ENCODE results near the gene OSTF1.
A peak's percentile ranks its signal among the peaks of the same experiment; 100 is the strongest.

Gene OSTF1, protein sequence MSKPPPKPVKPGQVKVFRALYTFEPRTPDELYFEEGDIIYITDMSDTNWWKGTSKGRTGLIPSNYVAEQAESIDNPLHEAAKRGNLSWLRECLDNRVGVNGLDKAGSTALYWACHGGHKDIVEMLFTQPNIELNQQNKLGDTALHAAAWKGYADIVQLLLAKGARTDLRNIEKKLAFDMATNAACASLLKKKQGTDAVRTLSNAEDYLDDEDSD

DNA sequence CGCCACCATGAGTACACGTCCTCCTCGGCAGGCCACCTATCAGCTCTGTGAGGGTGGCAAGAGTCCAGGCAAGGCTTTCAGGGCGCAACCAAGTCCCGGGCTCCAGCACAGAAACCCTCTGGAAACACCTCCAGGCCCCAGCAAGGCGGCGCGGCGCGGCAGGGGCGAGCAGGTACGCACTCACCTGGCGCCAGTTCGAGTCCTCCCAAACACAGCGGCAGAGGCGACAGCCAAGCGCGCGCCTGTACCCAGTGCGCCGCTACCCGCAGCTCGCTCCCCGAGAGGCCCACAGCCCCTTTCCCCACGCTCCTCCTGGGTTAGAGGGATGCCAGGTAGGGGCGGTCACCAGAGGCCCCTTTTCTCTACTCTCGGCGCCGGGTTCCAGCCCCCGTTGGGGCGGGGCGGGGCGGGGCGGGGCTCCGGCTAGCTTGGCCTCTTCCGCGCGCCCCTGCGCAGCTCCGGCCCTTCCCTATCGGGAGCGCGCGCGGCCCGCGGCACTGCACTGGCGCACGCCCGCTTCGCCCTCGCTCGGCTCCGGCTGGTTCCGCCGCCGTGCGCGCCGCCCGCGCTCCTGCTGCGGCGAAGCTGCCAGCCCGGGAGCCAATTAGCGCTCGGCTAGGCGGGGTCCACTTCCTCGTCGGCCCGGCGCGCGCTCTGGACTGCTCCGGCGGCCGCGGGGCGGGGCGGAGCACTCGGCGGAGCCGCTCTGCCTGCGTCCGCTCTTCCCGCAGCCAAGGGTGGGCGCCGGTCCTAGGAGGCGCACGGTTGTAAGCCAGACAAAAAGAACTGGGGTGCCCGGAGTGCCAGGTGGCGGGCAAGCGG is at the start of gene OSTF1, which contains the start of gene NMRK1:
Gene OSTF1, plus strand, starts transcription at position 691 of the 822 bp plus-strand sequence. CDS start 179 bp downstream, outside the sequence.
Gene NMRK1, minus strand, starts transcription at position 332 of the 822 bp plus-strand sequence. CDS start 5,040 bp downstream, outside the sequence.
- peak; percentile 89 to 92 for DNase-seq

DNA sequence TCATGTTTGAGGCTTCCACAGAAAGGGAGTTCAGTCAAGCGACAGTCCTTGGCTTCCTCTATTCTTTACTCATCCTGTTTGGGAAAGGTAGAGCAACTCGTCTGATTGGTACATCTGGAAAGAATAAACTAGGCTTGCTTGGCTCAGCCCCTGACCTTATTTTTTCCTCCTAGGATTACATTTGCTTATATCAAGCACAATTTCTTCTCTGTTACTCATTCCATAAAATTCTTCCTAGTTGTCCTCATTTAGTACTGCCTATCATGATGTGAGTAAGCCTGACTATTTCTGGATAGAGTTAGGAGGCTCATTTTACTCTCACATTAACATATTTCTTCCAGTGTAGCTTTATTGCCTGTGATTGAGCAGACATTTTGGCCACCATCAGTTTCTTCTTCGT is 49.3 kb upstream of the OSTF1 start:
- no peak for DNase-seq

DNA sequence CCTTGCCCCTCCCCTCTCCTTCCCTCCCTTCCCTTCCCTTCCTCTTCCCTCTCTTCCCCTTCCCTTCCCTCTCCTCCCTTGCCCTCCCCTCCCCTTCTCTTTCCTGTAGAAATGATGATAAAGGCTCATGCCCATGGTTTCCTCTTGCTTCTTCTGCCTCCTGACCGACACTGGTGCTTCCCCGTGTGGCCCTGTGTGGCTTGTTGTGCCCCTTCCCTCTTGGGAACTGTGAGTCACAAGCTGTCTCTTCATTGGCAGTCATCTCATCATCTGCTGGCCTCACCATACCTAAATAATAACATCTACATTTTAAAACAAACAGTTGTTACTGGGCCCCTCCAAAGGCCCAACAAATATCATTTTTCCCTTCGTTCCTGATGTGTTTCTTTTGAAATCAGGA is 48.5 kb upstream of the OSTF1 start:
- DNase-seq, result no peak

DNA sequence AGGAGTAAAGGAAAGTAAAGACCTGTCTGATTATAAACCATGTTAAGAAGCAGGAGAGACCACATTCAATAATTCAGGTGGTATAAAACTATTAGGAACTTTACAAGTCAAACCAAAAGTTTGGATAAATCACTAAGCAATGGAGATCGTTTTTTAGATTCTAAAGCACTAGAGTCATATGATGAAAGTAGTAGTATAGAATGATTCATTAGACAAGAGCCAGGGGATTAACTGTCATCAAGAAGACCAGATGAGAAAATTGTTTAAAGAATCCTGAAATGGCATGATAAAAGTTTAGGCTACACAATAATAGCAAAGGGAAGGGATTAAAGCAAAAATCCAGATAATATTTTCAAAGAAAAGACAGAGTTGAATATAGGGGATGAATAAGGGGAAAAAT is 47.3 kb upstream of the OSTF1 start:
- DNase-seq, result no peak

DNA sequence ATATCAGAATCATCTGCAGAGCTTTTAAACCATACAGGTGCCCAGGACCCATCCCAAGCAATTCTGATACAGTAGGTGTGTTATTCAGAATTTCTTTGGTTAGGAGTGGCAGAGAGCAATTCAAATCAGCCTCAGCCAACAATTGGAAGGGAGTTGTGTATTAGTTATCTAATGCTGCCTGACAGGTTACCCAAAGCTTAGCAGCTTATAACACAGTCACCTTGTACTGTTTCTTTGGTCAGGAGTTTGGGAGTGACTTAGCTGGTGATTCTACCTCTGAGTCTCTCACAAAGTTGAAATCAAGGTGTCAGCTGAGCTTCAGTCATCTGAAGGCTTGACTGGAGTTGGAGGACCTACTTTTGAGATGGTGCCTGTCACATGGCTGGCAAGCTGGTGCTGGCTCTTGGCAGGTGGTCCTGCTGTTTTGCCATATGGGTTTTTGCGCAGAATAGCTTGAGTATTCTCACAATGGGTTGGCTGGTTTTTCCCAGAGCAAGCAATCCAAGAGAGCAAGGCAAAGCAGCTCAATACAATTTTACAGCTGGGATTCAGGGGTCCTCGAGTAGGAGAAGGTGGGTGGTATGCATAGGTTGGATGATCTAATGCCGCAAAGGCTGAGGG is 41.5 kb upstream of the OSTF1 start:
- no peak for DNase-seq

DNA sequence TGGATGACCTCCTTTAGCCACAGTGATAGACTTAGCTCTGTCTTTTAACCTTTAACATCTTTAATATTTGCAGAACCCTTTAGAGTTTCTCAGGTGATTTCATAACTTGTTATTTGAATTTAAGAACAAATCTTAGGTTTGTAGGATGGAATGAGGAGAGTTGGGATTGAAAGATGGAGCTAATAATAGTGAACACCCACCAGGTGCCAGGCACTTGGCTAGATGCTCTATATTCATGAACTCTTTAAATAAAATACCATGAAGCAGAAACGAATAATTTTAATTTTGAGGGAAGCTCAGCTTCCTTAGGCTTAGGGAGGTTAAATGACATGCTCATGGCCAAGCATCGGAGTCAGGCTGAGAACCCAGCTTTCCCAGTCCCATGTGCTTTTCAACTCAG is 40.8 kb upstream of the OSTF1 start:
- DNase-seq, result no peak

DNA sequence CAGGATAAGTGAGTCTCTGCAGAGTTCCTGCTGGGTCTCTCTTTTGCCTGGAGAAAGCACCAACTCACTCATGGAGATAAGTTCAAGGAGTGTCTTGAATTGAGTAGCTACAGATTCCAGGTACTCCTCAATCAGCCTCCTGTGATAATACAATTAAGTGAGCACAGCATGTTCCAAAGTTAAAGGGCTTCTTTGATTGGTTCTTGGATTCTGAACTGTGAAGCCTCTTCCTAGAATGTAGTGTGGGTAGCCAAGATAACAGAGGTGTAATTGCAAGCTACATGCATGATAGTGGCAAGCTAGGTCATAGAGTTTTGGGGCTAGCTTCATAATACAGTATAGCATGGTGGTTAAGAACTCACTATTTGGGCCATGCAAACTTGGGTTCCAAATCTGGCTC is 37.0 kb upstream of the OSTF1 start:
- DNase-seq, result no peak

DNA sequence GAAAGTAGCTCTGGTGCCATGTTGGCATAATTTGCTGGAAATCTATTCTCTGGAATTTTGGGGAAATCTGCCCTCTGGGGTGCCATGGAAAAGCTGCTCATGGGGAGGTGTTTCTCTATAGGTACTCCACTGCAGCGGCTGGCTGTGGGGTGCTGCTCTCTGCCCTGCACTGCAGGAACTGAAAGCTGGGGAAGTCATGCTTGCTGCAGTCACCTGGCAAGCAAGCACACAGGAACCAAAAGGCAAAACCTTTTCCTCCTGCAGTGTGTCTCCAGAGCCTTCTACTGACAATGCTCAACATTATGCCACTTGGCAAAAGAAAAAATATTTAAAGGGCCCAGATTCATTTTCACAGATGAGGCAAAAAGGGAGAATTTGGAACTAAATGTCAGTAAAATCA is 34.4 kb upstream of the OSTF1 start:
- DNase-seq, result no peak

DNA sequence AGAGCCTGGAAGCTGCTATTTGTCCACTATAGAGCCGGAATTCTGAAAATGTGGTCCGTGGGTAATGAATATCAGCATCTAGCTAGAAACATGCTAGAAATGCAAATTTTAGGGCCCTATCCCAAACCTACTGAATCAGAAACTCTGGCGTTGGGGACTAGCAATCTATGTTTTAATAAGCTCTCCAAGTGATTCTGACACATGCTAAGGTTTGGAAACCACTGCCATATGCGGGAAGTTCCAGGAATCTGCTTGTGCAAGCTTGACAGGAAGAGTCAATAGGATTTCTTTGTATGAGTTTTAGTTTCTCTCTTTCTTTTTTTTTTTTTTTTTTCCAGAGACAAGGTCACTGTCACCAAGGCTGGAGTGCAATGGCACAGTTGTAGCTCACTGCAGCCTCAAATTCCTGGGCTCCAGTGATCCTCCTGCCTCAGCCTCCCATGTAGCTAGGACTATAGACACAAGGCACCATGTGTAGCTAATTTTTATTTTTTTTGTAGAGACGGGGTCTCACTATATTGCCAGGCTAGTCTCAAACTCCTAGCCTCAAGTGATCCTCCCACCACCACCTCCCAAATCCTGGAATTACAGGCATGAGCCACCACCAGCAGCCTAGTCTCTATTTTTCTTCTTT is 33.8 kb upstream of the OSTF1 start:
- DNase-seq, result no peak

DNA sequence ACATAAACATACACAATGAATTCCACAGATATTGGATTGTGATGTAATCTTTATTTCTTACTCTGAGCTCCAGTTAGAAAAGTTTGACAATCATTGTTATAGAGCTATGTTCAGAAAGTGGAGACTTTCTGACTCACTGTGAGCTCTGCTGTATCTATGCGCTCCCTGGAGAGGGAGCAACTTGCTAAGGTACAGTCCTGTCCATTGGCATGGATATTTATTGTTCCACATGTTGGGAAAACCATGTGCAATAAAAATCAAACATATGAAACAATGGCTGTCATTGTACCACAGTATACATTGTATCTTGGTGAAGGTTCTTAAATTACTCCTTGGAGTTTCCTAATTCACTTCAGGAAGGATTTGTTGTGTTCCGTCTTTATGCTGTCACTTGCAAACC is 27.1 kb upstream of the OSTF1 start:
- DNase-seq, result no peak

DNA sequence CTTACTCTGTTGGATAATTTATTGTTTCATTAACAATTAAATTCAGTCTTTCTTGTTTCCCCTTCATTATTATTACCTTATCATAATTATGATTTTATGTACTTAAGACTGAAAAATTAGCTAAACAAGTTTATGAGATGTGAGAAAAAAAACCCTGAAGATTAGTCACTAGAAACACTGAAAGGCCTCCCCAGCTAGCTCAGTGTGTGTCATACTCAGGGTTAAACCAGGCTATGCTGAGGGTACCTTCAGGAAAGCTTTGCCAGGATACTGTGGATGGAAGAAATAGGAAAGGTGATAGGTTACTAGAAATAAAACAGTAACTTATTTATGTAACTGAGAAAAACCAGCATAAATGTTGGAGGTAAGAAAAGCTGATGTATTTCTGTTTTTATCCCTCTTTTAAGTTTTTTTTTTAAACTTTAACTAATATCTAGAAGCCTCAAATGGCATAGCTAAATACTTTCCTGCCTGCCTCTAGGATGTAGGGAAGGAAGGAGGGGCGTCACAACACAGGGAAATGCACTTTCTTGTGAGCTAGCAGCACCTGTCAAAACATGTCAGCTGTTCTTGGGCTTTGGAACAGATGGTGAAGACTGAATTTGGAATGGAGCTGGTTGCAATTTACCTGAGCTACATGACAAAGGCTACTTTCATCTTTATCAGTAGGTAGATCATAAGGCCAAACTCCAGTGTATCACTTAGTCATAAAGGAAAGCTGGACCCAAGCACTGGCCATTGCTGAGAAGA is 24.6 kb upstream of the OSTF1 start:
- no peak for DNase-seq

DNA sequence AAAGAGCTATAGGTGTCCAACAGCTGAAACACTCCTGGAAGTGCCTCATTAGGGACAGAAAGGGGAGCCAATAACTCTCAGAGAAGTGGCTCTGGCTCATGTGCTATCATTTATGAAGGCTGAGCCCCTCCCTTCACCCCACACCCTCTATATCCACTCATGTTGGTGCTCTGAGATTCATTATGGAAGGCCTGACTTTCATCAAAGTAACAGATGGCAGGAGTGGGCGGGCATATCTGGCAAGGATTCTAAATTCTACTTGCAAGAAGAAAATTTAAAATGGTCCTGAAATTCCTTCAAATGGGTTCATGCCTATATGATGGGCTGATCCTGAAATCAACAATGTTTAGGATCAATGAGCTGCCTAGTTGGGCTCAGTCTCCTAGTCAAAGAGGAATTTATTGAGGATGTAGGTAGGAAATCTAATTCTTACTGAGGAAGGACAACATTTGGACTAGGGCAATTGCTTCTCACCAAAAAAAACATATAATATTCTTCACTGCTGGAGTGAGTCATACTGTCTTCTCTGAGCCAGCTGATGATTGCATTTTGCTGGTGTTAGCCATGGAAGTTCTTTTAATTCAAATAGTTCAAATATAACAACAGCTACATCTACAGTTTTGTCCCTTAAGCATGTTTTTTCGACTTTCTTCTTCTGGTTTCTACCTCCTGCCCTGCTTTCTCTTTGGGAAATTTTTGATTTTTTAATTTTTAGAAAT is 23.8 kb upstream of the OSTF1 start:
- no peak for DNase-seq

DNA sequence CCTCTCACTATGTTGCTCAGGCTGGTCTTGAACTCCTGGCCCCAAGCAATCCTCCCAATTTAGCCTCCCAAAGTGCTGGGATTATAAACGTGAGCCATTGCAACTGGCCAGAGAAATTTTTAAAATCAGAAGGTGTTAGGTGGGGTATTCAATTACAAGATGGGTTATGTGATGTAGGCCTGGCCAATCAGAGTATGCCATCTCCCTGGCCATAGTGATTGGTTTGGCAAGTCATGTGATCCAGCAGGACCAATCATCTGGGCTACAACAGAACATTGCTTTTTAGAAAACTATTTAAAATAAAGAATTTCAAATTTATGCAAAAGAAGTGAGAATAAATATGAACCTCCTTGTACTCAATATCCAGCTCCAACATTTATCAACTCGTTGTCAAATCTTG is 22.8 kb upstream of the OSTF1 start:
- DNase-seq, result no peak

DNA sequence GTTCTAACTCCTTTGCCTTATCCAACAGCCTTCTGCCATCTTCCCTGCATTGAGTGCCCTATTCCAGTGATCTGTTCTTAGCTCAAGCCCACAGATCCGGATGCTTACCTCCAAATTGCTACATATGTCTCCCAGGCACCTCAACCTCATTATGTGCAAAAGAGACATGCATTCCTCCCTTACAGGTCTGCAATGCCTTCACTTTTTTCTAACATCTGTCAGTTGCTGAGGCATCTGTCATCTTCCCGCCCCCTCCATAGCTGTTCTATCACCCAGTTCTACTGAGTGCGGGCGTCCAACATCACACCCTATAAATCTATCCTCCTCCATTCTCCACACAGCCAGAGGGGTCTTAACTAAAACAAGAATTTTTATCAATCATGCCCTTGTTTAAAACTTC is 20.4 kb upstream of the OSTF1 start:
- DNase-seq, result no peak

DNA sequence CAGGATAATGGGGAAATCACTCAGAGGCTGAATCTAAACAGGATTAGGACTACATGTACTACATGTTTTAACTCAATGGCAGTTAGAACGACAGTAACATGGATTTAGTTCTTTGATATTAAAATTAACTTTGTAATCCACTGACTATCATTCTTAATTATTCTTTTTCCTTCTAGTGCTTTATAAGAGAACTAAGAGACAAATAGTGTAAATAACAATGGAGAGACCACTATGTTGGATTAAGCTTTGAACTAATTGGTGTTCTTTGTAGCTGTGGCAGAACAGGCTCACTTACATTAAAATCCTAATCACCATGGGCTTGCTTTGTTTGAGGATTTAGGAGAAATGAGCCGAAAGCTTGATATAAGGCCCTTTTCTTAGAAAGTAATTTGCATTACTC is 19.1 kb upstream of the OSTF1 start:
- DNase-seq, result no peak

DNA sequence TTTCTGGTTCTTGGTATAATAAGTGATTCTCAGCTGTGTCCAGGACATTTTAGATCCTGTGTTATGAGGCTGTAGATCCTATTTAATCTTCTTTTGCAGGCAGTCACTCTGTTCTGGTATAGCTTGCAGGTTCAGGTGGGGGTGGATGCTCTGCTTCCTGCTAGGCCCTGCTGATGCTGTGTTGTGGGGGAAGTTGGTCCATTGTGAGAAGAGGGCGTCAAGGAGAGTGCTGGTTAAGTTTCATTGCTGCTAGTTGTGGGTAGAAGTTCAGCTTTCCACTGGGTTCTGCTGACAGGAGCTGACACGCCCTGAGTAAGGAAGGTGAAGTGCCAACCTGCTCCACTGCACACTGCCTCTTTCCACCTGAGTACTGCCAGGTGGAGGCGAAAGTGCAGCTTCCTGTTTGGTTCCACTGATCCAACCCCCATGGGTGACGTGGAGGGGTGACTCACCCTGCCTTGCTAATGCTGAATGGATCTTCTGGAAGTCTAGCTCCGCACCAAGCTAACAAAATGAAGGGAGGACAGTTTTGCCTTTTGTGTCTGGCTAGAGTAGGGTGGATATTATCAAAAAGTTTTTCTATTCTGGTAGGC is 16.7 kb upstream of the OSTF1 start:
- no peak for DNase-seq

DNA sequence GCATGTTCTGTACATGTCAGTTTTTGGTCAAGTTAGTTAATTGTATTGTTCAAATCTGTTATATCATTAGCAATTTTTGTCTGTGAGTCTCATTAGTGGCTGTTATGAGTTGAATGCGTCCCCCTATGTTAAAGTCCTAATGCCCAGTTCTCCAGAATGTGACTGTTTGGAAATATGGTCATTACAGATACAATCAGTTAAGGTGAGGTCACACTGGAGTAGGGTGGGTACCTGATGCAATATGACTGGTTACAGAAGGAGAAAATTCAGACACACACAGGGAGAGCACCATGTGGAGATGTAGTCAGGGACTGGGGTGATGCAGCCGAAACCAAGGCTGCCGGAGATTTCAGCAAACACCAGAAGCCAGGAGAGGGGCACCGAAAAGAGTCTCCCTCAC is 15.4 kb upstream of the OSTF1 start:
- no peak for DNase-seq

DNA sequence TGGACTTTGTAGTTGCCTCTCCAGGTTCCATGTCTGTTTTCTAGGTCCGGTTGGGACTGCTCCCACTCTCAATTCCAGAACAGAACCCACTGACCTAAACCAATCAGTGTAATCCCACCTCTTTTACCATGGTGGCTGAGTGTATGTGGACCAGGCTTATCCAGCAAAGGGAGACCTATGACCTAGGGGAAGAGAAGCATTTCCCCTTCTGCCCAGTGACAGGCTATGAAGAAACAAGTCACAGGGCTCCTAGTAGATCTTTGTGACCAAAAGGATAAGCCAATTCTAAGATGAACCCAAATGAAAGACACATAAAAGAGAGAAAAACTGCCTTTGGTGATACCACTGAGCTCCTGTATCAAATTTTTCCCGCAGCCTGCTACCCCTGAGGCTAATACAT is 6.7 kb upstream of the OSTF1 start:
- no peak for DNase-seq

DNA sequence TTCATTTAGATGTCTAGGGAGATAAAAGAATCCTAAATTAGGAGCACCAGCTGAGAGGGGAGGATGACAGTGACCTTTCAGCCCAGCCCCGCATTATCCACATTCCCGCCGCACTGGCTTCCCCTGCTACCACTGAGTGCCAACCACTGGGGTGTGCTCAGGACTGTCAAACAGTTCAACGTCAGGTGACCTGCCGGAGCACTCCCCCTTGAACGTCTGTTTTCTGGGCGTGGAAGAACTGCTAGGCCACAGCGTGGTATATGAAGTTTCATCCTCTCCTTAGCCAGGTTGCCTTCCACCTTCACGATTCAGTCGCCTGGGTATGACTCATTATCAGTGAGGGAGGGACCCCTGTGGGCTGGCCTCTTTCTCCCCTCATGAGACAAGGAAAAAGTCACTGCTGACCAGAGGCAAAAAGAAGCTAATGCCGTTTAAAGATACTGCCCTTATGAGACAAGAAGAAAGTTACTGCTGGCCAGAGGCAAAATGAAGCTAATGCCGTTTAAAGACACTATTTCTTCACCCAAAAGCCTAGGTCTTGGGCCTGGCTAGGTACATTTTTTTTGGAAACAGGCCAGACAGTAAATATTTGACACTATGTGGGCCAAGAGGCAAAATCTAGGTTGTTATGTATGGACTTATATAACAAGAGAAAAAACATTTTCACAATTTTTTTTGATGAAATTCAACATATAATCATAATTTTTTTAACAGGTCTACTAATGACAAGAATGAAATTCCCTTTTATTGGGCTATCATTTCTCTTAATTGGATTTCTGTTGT is 4.9 kb upstream of the OSTF1 start:
- DNase-seq, result no peak

DNA sequence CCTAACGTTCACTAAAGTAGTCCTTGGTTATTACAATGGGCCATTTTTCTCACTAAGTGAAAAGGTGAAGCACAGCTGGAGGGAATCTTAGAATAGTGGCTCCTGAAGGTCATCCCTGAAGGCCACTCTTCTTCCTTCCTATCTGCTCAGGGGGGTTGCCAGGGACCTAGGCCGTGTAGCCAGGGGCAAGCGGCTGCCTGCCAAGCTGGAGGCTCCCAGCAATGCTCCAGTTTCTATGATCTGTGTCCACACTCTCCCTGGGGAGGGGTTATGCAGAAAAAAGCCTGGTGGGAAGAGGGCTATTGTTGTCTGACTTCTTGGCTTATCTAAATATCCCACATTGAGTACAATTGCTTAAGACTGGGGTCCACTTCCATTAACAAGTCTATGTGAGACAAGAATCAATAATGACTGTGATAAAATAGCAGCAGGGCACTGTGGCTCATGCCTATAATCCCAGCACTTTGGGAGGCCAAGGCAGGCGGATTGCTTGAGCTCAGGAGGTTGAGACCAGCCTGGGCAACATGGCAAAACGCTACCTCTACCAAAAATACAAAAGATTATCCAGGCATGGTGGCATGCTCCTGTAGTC is 4.1 kb upstream of the OSTF1 start:
- no peak for DNase-seq

DNA sequence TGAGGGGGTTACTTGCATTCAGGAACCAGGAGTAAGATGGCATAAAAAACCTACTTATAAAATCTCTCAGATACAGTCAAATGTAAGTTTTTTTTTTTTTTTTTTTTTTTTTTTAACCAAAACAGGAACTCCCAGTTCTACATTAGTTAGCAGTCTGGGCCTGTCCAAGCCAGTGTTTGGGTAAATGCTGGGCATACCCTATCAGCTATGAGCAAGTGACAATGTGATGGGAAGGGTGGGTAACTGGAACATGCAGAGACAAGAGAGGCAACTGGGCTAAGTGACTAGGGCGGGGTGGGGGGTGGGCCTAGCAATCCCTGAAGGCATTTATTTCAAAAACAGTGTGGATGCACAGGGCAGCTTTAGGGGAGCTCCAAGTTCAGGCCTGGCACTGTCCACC is 2.7 kb upstream of the OSTF1 start:
- no peak for DNase-seq

Measured in SW 1271 (cell line).